Measurements from ENCODE around the gene PCBP4. TPM values are rescaled to one million over a fixed set of nuclear protein-coding genes. Genes with fewer than 3 reads are reported as not detected.

PCBP4 gene
- polyA plus RNA-seq, 1 donor: 48.8 TPM

GRCh38 chr3:51983578-51984268 lies 16.5 kb upstream of the PCBP4 start:
- peak overlapping the region; percentile 100 for H3K27ac ChIP-seq (ENCODE audit: low read length)
- no CpG with 5 or more reads among the region's 22 CpGs for WGBS (ENCODE audit: insufficient coverage, low lambda C conversion rate)
- no peak for DNase-seq
- peaks cover 62% of the 10 kb centered on the region for H3K4me1 ChIP-seq (ENCODE audit: control insufficient read depth, insufficient read depth, low read length)
- peaks cover 13% of the 10 kb centered on the region for H3K36me3 ChIP-seq (ENCODE audit: control insufficient read depth, insufficient read depth, low read length)
- H3K27me3 ChIP-seq (ENCODE audit: control insufficient read depth, insufficient read depth, low read length): no peaks in the 10 kb centered on the region
- no peaks in the 10 kb centered on the region for H3K9me3 ChIP-seq (ENCODE audit: control insufficient read depth, low read depth, low read length)
- peak overlapping the region; percentile 74 for H3K4me3 ChIP-seq (ENCODE audit: low read length)

- Histone ChIP-seq H3K36me3 (ENCODE audit: control insufficient read depth, insufficient read depth, low read length) (peaks cover 9% of the 10 kb centered on the region), H3K9me3 (ENCODE audit: control insufficient read depth, low read depth, low read length) (no peaks in the 10 kb centered on the region), H3K4me1 (ENCODE audit: control insufficient read depth, insufficient read depth, low read length) (peaks cover 62% of the 10 kb centered on the region), H3K4me3 (ENCODE audit: low read length) (peak within 1 kb of the TSS; percentile 74), H3K27me3 (ENCODE audit: control insufficient read depth, insufficient read depth, low read length) (no peaks in the 10 kb centered on the region), H3K27ac (ENCODE audit: low read length) (peak within 1 kb of the TSS; percentile 100)
- DNase-seq: peak; percentile 95 to 98
- WGBS (ENCODE audit: insufficient coverage, low lambda C conversion rate): no CpG with 5 or more reads among the region's 68 CpGs
Observed at GRCh38 chr3:51982838-51983577, 15.8 kb upstream of the PCBP4 start, which contains the start of gene ACY1. ACY1 (plus strand) TSS chr3:51983535; CDS start chr3:51984065, 530 bp downstream.

GRCh38 chr3:51982352-51982837 lies 15.1 kb upstream of the PCBP4 start:
- WGBS (ENCODE audit: insufficient coverage, low lambda C conversion rate): no CpG with 5 or more reads among the region's 4 CpGs
- Histone ChIP-seq H3K36me3 (ENCODE audit: control insufficient read depth, insufficient read depth, low read length) (peaks cover 9% of the 10 kb centered on the region), H3K27me3 (ENCODE audit: control insufficient read depth, insufficient read depth, low read length) (no peaks in the 10 kb centered on the region), H3K4me1 (ENCODE audit: control insufficient read depth, insufficient read depth, low read length) (peaks cover 59% of the 10 kb centered on the region), H3K9me3 (ENCODE audit: control insufficient read depth, low read depth, low read length) (no peaks in the 10 kb centered on the region), H3K4me3 (ENCODE audit: low read length) (peak overlapping the region; percentile 74), H3K27ac (ENCODE audit: low read length) (peak overlapping the region; percentile 100)
- DNase-seq: peak; percentile 95 to 98

- H3K27me3 ChIP-seq (ENCODE audit: control insufficient read depth, insufficient read depth, low read length): no peaks in the 10 kb centered on the region
- H3K36me3 ChIP-seq (ENCODE audit: control insufficient read depth, insufficient read depth, low read length): peaks cover 5% of the 10 kb centered on the region
- no peak overlapping the region for H3K27ac ChIP-seq (ENCODE audit: low read length)
- no peak overlapping the region for H3K4me3 ChIP-seq (ENCODE audit: low read length)
- H3K4me1 ChIP-seq (ENCODE audit: control insufficient read depth, insufficient read depth, low read length): peaks cover 44% of the 10 kb centered on the region
- no peaks in the 10 kb centered on the region for H3K9me3 ChIP-seq (ENCODE audit: control insufficient read depth, low read depth, low read length)
- WGBS (ENCODE audit: insufficient coverage, low lambda C conversion rate): no CpG with 5 or more reads among the region's 10 CpGs
- no peak for DNase-seq
Observed at GRCh38 chr3:51980253-51980652, 13.0 kb upstream of the PCBP4 start.

- H3K9me3 ChIP-seq (ENCODE audit: control insufficient read depth, low read depth, low read length): no peaks in the 10 kb centered on the region
- H3K36me3 ChIP-seq (ENCODE audit: control insufficient read depth, insufficient read depth, low read length): peaks cover 5% of the 10 kb centered on the region
- H3K4me1 ChIP-seq (ENCODE audit: control insufficient read depth, insufficient read depth, low read length): peaks cover 35% of the 10 kb centered on the region
- no peak for DNase-seq
- no peak overlapping the region for H3K4me3 ChIP-seq (ENCODE audit: low read length)
- no peaks in the 10 kb centered on the region for H3K27me3 ChIP-seq (ENCODE audit: control insufficient read depth, insufficient read depth, low read length)
- no peak overlapping the region for H3K27ac ChIP-seq (ENCODE audit: low read length)
- no CpG with 5 or more reads among the region's 4 CpGs for WGBS (ENCODE audit: insufficient coverage, low lambda C conversion rate)
Observed at GRCh38 chr3:51978143-51978502, 10.9 kb upstream of the PCBP4 start.

- Histone ChIP-seq H3K27ac (ENCODE audit: low read length) (no peak overlapping the region), H3K36me3 (ENCODE audit: control insufficient read depth, insufficient read depth, low read length) (peaks cover 5% of the 10 kb centered on the region), H3K4me3 (ENCODE audit: low read length) (no peak overlapping the region), H3K27me3 (ENCODE audit: control insufficient read depth, insufficient read depth, low read length) (no peaks in the 10 kb centered on the region), H3K4me1 (ENCODE audit: control insufficient read depth, insufficient read depth, low read length) (peaks cover 32% of the 10 kb centered on the region), H3K9me3 (ENCODE audit: control insufficient read depth, low read depth, low read length) (no peaks in the 10 kb centered on the region)
- DNase-seq: no peak
- WGBS (ENCODE audit: insufficient coverage, low lambda C conversion rate): no CpG with 5 or more reads among the region's 9 CpGs
Observed at GRCh38 chr3:51977446-51978142, 10.3 kb upstream of the PCBP4 start.

- peak overlapping the region; percentile 93 for H3K4me3 ChIP-seq (ENCODE audit: low read length)
- H3K4me1 ChIP-seq (ENCODE audit: control insufficient read depth, insufficient read depth, low read length): peaks cover 17% of the 10 kb centered on the region
- H3K36me3 ChIP-seq (ENCODE audit: control insufficient read depth, insufficient read depth, low read length): peaks cover 5% of the 10 kb centered on the region
- no CpG with 5 or more reads among the region's 46 CpGs for WGBS (ENCODE audit: insufficient coverage, low lambda C conversion rate)
- H3K27me3 ChIP-seq (ENCODE audit: control insufficient read depth, insufficient read depth, low read length): no peaks in the 10 kb centered on the region
- DNase-seq: peak; percentile 56 to 74
- H3K27ac ChIP-seq (ENCODE audit: low read length): peak overlapping the region; percentile 96
- no peaks in the 10 kb centered on the region for H3K9me3 ChIP-seq (ENCODE audit: control insufficient read depth, low read depth, low read length)
Observed at GRCh38 chr3:51975852-51976549, 8.7 kb upstream of the PCBP4 start.

GRCh38 chr3:51974963-51975851 lies 8.0 kb upstream of the PCBP4 start, which contains the start of gene ABHD14A:
ABHD14A (plus strand) TSS chr3:51975064; CDS start chr3:51975136, 72 bp downstream.
- H3K4me3 ChIP-seq (ENCODE audit: low read length): peak within 1 kb of the TSS; percentile 93
- peaks cover 14% of the 10 kb centered on the region for H3K4me1 ChIP-seq (ENCODE audit: control insufficient read depth, insufficient read depth, low read length)
- H3K9me3 ChIP-seq (ENCODE audit: control insufficient read depth, low read depth, low read length): no peaks in the 10 kb centered on the region
- peak within 1 kb of the TSS; percentile 96 for H3K27ac ChIP-seq (ENCODE audit: low read length)
- peak; percentile 89 to 94 for DNase-seq
- H3K36me3 ChIP-seq (ENCODE audit: control insufficient read depth, insufficient read depth, low read length): peaks cover 4% of the 10 kb centered on the region
- no peaks in the 10 kb centered on the region for H3K27me3 ChIP-seq (ENCODE audit: control insufficient read depth, insufficient read depth, low read length)
- WGBS (ENCODE audit: insufficient coverage, low lambda C conversion rate): no CpG with 5 or more reads among the region's 63 CpGs

GRCh38 chr3:51974277-51974962 lies 7.2 kb upstream of the PCBP4 start:
- H3K27ac ChIP-seq (ENCODE audit: low read length): peak overlapping the region; percentile 96
- H3K4me1 ChIP-seq (ENCODE audit: control insufficient read depth, insufficient read depth, low read length): peaks cover 14% of the 10 kb centered on the region
- no peak for DNase-seq
- H3K9me3 ChIP-seq (ENCODE audit: control insufficient read depth, low read depth, low read length): no peaks in the 10 kb centered on the region
- H3K4me3 ChIP-seq (ENCODE audit: low read length): peak overlapping the region; percentile 93
- no CpG with 5 or more reads among the region's 30 CpGs for WGBS (ENCODE audit: insufficient coverage, low lambda C conversion rate)
- peaks cover 3% of the 10 kb centered on the region for H3K36me3 ChIP-seq (ENCODE audit: control insufficient read depth, insufficient read depth, low read length)
- no peaks in the 10 kb centered on the region for H3K27me3 ChIP-seq (ENCODE audit: control insufficient read depth, insufficient read depth, low read length)

All from large intestine (tissue), 3 donors.